ENCODE data around the gene LHPP. TPM values are rescaled to one million over a fixed set of nuclear protein-coding genes. Genes with fewer than 3 reads are reported as not detected.

The LHPP gene
- total and polyA plus RNA-seq, 2 experiments from 2014 or later: 19.0 to 22.9 TPM

DNA sequence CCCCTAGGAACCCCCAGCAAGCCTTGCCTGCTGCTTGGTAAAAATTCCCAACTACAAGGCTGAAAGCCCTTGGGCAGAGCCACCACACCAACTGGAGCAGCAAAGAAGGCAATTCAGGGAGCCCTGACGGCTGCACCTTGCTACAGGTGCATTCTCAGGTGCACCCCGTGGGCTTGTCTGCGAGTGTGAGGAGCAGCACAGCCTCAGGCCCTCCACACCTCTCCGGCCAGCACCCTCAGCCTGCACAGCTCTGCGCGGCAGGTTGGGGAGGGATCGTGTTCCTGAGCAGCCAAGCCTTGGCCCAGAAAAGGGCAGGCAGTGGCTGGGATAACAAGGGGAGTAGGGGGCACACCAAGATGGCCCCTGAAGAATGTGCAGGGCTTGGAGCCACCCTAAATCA is 178.4 kb downstream of the LHPP start:
- Histone ChIP-seq H3K9me3 (ENCODE audit: low read depth) (no peaks in the 10 kb centered on the region), H3K4me1 (ENCODE audit: insufficient read depth) (peaks cover 13% of the 10 kb centered on the region), H3K27me3 (replicated peaks; ENCODE audit: insufficient read depth) (no peaks in the 10 kb centered on the region), H4K20me1 (ENCODE audit: insufficient read depth) (no peaks in the 10 kb centered on the region), H3K4me3 (no peak overlapping the region), H3F3A (ENCODE audit: insufficient read depth) (no peaks in the 10 kb centered on the region), H2AFZ (no peak overlapping the region), H3K27ac (no peak overlapping the region), H3K9ac (no peak overlapping the region), H3K4me2 (ENCODE audit: unreplicated experiment) (no peak overlapping the region), H3K9me2 (ENCODE audit: insufficient read depth) (no peaks in the 10 kb centered on the region), H3K79me2 (ENCODE audit: insufficient read depth) (no peaks in the 10 kb centered on the region), H3K36me3 (ENCODE audit: low read depth) (no peaks in the 10 kb centered on the region)
- no peak for TF ChIP-seq EZH2 (IDR thresholded peaks at IDR 0.05; ENCODE audit: insufficient read depth, poor library complexity, severe bottlenecking)
- no peak for TF ChIP-seq EZH2phosphoT487 (IDR thresholded peaks at IDR 0.05; ENCODE audit: insufficient read depth, low read depth)
- in situ Hi-C loops (cut with MboI): no loop called here
- no peak for DNase-seq
- WGBS, 2 experiments (ENCODE audit: low coverage in 1 of 2, low lambda C conversion rate in 2 of 2, missing lambda C conversion rate in 2 of 2): 97% methylated on average over 6 to 7 of the region's 7 CpGs

DNA sequence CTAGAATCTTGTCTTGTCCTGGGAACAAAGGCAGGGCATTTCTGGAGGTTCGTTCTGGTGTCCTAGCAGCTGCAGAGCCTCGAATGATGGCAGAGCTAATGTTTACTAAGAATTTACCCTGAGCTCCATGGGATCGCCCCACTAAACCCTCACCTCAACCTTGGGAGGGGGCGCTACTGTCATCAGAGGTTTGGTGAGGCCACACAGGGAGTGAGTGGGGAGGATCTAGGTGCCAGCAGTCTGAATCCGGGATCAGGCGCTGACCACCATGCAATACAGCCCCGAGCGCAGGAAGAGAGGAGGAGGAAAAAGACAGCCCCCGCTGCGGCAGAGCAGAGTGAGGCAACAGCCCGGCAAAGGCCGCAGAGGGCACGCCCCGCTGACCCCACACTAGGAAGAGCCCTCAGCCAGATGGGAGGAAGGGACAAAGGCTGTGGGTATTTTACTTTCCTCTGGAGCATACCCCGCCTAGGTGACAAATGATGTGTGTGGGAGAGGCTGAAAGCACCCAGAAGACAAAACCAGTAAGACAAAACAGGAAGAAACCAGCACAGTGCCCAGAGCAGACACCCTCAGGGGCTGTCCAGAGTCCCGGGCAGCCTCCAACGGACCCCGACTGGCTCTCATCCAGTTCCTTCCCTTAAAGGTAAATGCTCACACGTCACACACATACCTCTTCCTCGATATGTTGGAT is 179.1 kb downstream of the LHPP start:
- Histone ChIP-seq H3K79me2 (ENCODE audit: insufficient read depth) (no peaks in the 10 kb centered on the region), H3K9me2 (ENCODE audit: insufficient read depth) (no peaks in the 10 kb centered on the region), H3F3A (ENCODE audit: insufficient read depth) (no peaks in the 10 kb centered on the region), H3K27ac (no peak overlapping the region), H3K9me3 (ENCODE audit: low read depth) (no peaks in the 10 kb centered on the region), H3K9ac (peak overlapping the region; percentile 17; the same call in 1 of the 2 replicates), H3K4me3 (no peak overlapping the region), H3K4me2 (ENCODE audit: unreplicated experiment) (peak overlapping the region; percentile 43), H3K27me3 (replicated peaks; ENCODE audit: insufficient read depth) (no peaks in the 10 kb centered on the region), H3K4me1 (ENCODE audit: insufficient read depth) (peaks cover 13% of the 10 kb centered on the region), H2AFZ (no peak overlapping the region), H4K20me1 (ENCODE audit: insufficient read depth) (no peaks in the 10 kb centered on the region), H3K36me3 (ENCODE audit: low read depth) (no peaks in the 10 kb centered on the region)
- TF ChIP-seq EZH2 (IDR thresholded peaks at IDR 0.05; ENCODE audit: insufficient read depth, poor library complexity, severe bottlenecking): no peak
- TF ChIP-seq EZH2phosphoT487 (IDR thresholded peaks at IDR 0.05; ENCODE audit: insufficient read depth, low read depth): no peak
- WGBS, 2 experiments (ENCODE audit: low coverage in 1 of 2, low lambda C conversion rate in 2 of 2, missing lambda C conversion rate in 2 of 2): 71 to 72% methylated on average over 20 of the region's 20 CpGs
- in situ Hi-C loops (cut with MboI): no loop called here
- DNase-seq: no peak

DNA sequence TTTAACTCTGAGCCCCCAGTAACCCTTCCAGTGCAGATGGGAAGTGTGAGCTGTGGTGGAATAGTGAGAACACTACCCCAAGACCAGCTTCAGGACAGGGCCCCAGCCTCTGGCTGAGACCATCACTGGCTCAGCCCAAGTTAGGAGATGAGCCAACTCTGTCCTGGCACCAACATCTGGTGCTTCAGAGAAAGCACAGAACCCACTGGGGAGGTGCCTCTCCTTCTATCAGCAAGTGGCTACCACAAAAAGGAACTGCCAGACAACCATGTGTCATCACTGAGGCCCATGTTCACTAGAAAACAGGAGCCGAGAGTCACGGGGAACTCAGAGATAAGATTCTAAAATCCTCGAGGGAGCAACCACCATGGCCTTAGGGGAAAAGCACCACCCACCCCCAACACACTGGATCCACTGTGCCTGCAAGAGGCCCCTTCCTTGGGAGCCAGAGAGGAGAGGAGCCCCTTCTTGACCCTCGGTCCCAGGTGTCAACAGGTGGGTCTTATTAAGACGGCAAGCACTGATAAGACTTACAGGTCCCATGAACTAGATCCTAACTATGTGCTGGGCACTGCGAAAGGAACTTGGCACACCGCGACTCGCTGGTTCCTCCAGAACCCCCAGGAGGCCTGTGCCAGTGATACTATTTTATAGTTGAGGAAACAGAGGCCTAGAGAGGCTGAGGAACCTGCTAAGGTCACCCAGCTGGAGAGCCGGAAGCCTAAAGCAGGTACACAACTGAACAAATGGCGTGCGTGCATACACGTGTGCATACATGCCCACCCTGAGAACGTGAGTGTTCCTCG is 179.9 kb downstream of the LHPP start:
- no peaks in the 10 kb centered on the region for H4K20me1 ChIP-seq (ENCODE audit: insufficient read depth)
- H3K4me1 ChIP-seq (ENCODE audit: insufficient read depth): peaks cover 17% of the 10 kb centered on the region
- H3K9me2 ChIP-seq (ENCODE audit: insufficient read depth): no peaks in the 10 kb centered on the region
- 60 to 62% methylated on average over 15 of the region's 15 CpGs for WGBS, 2 experiments (ENCODE audit: low coverage in 1 of 2, low lambda C conversion rate in 2 of 2, missing lambda C conversion rate in 2 of 2)
- no peak overlapping the region for H2AFZ ChIP-seq
- in situ Hi-C loops (cut with MboI): no loop called here
- no peaks in the 10 kb centered on the region for H3K36me3 ChIP-seq (ENCODE audit: low read depth)
- no peak overlapping the region for H3K27ac ChIP-seq
- H3K27me3 ChIP-seq (replicated peaks; ENCODE audit: insufficient read depth): no peaks in the 10 kb centered on the region
- peak; percentile 79 for DNase-seq
- TF ChIP-seq EZH2phosphoT487 (IDR thresholded peaks at IDR 0.05; ENCODE audit: insufficient read depth, low read depth) (no peak), EZH2 (IDR thresholded peaks at IDR 0.05; ENCODE audit: insufficient read depth, poor library complexity, severe bottlenecking) (no peak)
- peak overlapping the region; percentile 17; the same call in 1 of the 2 replicates for H3K9ac ChIP-seq
- H3K4me2 ChIP-seq (ENCODE audit: unreplicated experiment): peak overlapping the region; percentile 43
- H3F3A ChIP-seq (ENCODE audit: insufficient read depth): no peaks in the 10 kb centered on the region
- no peaks in the 10 kb centered on the region for H3K79me2 ChIP-seq (ENCODE audit: insufficient read depth)
- no peaks in the 10 kb centered on the region for H3K9me3 ChIP-seq (ENCODE audit: low read depth)
- no peak overlapping the region for H3K4me3 ChIP-seq

DNA sequence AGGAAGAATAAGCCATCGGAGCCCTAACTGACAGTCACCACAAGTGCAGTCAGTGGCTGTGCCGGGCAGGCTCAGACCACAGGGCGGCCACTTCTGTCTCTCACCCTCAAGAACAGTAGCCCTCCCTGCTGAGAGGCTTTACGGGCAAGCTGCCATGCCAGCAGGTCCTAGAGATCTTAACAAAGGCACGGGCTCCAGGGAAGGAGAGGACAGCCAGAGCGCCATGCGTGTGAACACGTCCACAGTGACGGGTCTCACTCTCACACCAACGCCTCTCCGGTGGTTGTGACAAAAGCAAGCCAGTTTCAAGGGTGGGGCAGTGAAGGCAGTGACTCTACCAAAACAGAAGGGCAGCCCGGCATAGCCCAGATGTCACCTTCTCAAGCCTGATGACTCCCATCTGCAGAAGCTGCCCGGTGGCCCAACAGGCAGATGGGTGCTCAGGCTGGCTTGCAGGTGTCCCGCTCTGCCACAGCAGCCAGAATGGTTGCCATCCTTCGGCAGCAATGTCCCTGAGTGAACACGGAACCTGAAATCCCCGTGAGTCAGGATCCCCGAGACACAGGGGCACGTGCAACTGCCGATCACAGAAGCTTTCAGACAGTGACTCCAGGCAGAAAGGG is 180.6 kb downstream of the LHPP start:
- Histone ChIP-seq H3K9ac (no peak overlapping the region), H3K4me1 (ENCODE audit: insufficient read depth) (peaks cover 22% of the 10 kb centered on the region), H3K4me3 (no peak overlapping the region), H3K27ac (no peak overlapping the region), H3K79me2 (ENCODE audit: insufficient read depth) (peaks cover 5% of the 10 kb centered on the region; the same call in 1 of the 2 replicates), H3K27me3 (replicated peaks; ENCODE audit: insufficient read depth) (no peaks in the 10 kb centered on the region), H3K4me2 (ENCODE audit: unreplicated experiment) (no peak overlapping the region), H3K9me3 (ENCODE audit: low read depth) (no peaks in the 10 kb centered on the region), H3F3A (ENCODE audit: insufficient read depth) (no peaks in the 10 kb centered on the region), H2AFZ (no peak overlapping the region), H4K20me1 (ENCODE audit: insufficient read depth) (no peaks in the 10 kb centered on the region), H3K9me2 (ENCODE audit: insufficient read depth) (no peaks in the 10 kb centered on the region), H3K36me3 (ENCODE audit: low read depth) (no peaks in the 10 kb centered on the region)
- 93% methylated on average over 20 of the region's 20 CpGs for WGBS, 2 experiments (ENCODE audit: low coverage in 1 of 2, low lambda C conversion rate in 2 of 2, missing lambda C conversion rate in 2 of 2)
- TF ChIP-seq EZH2 (IDR thresholded peaks at IDR 0.05; ENCODE audit: insufficient read depth, poor library complexity, severe bottlenecking): no peak
- TF ChIP-seq EZH2phosphoT487 (IDR thresholded peaks at IDR 0.05; ENCODE audit: insufficient read depth, low read depth): no peak
- in situ Hi-C loops (cut with MboI): no loop called here
- no peak for DNase-seq

Data from GM23248 (cell line).